ENCODE data around the gene HECW1. TPM values are rescaled to one million over a fixed set of nuclear protein-coding genes. Genes with fewer than 3 reads are reported as not detected.

The HECW1 gene
- total and polyA plus RNA-seq, 2 of the 8 experiments (the other 6 are each of a cell fraction or from before 2014, with no cell fraction given) = 2.9 to 12.7 TPM

DNA sequence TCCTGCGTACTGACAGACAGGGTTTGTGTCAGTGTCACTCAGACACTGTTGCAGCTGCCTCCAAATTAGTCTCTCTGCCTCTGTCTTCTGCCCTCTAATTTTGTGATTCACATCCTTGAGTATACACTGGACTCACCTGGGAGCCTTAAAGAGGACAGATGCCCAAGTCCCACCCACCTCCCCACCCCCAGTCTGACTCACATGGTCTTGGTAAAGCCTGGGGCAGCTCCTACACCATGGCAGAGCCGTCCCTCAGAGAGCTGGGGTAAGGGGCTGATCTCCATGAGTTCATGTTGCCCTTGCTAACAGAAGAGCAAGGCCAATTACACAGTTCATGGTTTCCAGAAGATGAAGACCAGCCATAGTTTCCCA, 272.8 kb downstream of the HECW1 start:
- Histone ChIP-seq H3K9me3 (ENCODE audit: insufficient read depth in 2 of 2, low read depth in 1 of 2, low read length in 1 of 2) (peaks cover 0 to 6% of the 10 kb centered on the region in 2 experiments; a peak in 1 of 4 replicates), H3K79me1 (ENCODE audit: low read depth, low read length) (no peaks in the 10 kb centered on the region), H3K4me1 (replicated peaks in 1 of 4; ENCODE audit: control insufficient read depth in 3 of 4, insufficient read depth in 4 of 4, low read length in 3 of 4) (no peaks in the 10 kb centered on the region), H2AFZ (ENCODE audit: low read length) (no peak overlapping the region), H3K79me2 (ENCODE audit: control insufficient read depth in 1 of 2, insufficient read depth in 2 of 2, low read length in 2 of 2) (no peaks in the 10 kb centered on the region), H2BK120ac (replicated peaks; ENCODE audit: low read depth, low read length) (no peak overlapping the region), H2BK15ac (ENCODE audit: low read length) (no peak overlapping the region), H3K27me3 (replicated peaks in 1 of 4; ENCODE audit: control insufficient read depth in 3 of 4, extremely low read depth in 1 of 4, insufficient read depth in 3 of 4, low read length in 3 of 4) (no peaks in the 10 kb centered on the region), H3K23ac (ENCODE audit: insufficient read length) (no peak overlapping the region), H4K20me1 (replicated peaks in 1 of 2; ENCODE audit: control insufficient read depth in 1 of 2, insufficient read depth in 2 of 2, low read length in 2 of 2) (no peaks in the 10 kb centered on the region), H3K23me2 (ENCODE audit: low read depth, low read length) (no peaks in the 10 kb centered on the region), H3K27ac (ENCODE audit: low read depth, low read length) (no peak overlapping the region), H3K14ac (ENCODE audit: insufficient read length) (no peak overlapping the region), H3K18ac (ENCODE audit: extremely low read depth, low read length) (no peak overlapping the region), H2AK5ac (ENCODE audit: low read depth, low read length) (no peak overlapping the region), H3K4me2 (ENCODE audit: insufficient read depth in 1 of 2, low read depth in 2 of 2, low read length in 2 of 2) (no peak overlapping the region), H3K9ac (replicated peaks in 1 of 4; ENCODE audit: extremely low read depth in 1 of 4, low read depth in 3 of 4, low read length in 3 of 4) (no peak overlapping the region), H3K4ac (replicated peaks; ENCODE audit: insufficient read length, low read depth, low read length) (no peak overlapping the region), H2BK5ac (ENCODE audit: low read depth, low read length) (no peak overlapping the region), H3K4me3 (ENCODE audit: extremely low read depth in 1 of 4, insufficient read depth in 2 of 4, low read depth in 3 of 4, low read length in 4 of 4) (no peak overlapping the region), H4K5ac (ENCODE audit: insufficient read length, low read depth, low read length) (no peak overlapping the region), H3K56ac (replicated peaks; ENCODE audit: insufficient read length, low read depth, low read length) (no peak overlapping the region), H4K8ac (ENCODE audit: extremely low read depth, insufficient read depth, low read length) (no peak overlapping the region), H4K91ac (replicated peaks; ENCODE audit: insufficient read length, low read length) (no peak overlapping the region), H2BK20ac (ENCODE audit: low read length) (no peak overlapping the region), H2BK12ac (ENCODE audit: low read depth, low read length) (no peak overlapping the region), H3K36me3 (ENCODE audit: control insufficient read depth in 2 of 4, insufficient read depth in 4 of 4, low read length in 3 of 4) (no peaks in the 10 kb centered on the region)
- TF ChIP-seq, protein P1, sequence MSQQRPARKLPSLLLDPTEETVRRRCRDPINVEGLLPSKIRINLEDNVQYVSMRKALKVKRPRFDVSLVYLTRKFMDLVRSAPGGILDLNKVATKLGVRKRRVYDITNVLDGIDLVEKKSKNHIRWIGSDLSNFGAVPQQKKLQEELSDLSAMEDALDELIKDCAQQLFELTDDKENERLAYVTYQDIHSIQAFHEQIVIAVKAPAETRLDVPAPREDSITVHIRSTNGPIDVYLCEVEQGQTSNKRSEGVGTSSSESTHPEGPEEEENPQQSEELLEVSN (IDR thresholded peaks at IDR 0.05) = no peak
- TF ChIP-seq SRF (IDR thresholded peaks at IDR 0.05; ENCODE audit: low read depth, low read length) (no peak), BACH1 (IDR thresholded peaks at IDR 0.05; ENCODE audit: low read length) (no peak), NANOG (IDR thresholded peaks at IDR 0.05; ENCODE audit: insufficient read depth, low read depth, low read length, poor library complexity, severe bottlenecking) (no peak), SUZ12 (IDR thresholded peaks at IDR 0.05; ENCODE audit: low read length) (no peak), TBP (IDR thresholded peaks at IDR 0.05; ENCODE audit: low read depth, low read length) (no peak), RFX5 (IDR thresholded peaks at IDR 0.05; ENCODE audit: borderline replicate concordance, low read depth, low read length) (no peak), CHD1 (IDR thresholded peaks at IDR 0.05; ENCODE audit: low read depth, low read length) (no peak), HDAC2 (IDR thresholded peaks at IDR 0.05; ENCODE audit: borderline replicate concordance in 1 of 2, low read depth in 2 of 2, low read length in 2 of 2) (no peak)
- ChIA-PET CTCF (ENCODE audit: partially characterized antibody) (interaction anchor here (0.6 to 1.9 kb wide), 4 partner anchors 8 to 1442 kb away, joined by 3 to 10 read pairs (median 4); no protein-coding TSS in a partner anchor), POLR2A (ENCODE audit: partially characterized antibody) (no interaction called here)
- FAIRE-seq (no peak), DNase-seq (ENCODE audit: low read depth in 1 of 2, low spot score in 2 of 2) (no peak)
- 59% methylated on average over 2 of the region's 2 CpGs; no CpG with 5 or more reads in 1 of the 2 experiments for WGBS, 2 experiments (ENCODE audit: extremely low coverage in 1 of 2, insufficient coverage in 1 of 2, insufficient read length in 1 of 2, insufficient replicate concordance in 2 of 2, low coverage in 1 of 2, low lambda C conversion rate in 2 of 2, missing lambda C conversion rate in 1 of 2)

All from H1 (cell line).